Measurements from ENCODE around the gene RPP30. TPM values are rescaled to one million over a fixed set of nuclear protein-coding genes. Genes with fewer than 3 reads are reported as not detected.

The RPP30 gene
- total RNA-seq, 3 donors from 2014 or later: 31.8 to 48.7 (median 40.3) TPM

- Histone ChIP-seq H3K4me1 (no peaks in the 10 kb centered on the region), H3K27me3 (no peaks in the 10 kb centered on the region), H3K4me3 (no peak overlapping the region), H3K36me3 (no peaks in the 10 kb centered on the region), H3K27ac (no peak overlapping the region), H3K9me3 (no peaks in the 10 kb centered on the region)
- intact Hi-C loops (cut with DNase I; ENCODE audit: low total_unique reads): no loop called here
- no peak for DNase-seq (ENCODE audit: low spot score in 2 of 2)
- no peak for TF ChIP-seq POLR2AphosphoS5 (IDR thresholded peaks at IDR 0.05)
- no peak for TF ChIP-seq CTCF (IDR thresholded peaks at IDR 0.05)
- no peak for TF ChIP-seq POLR2A (IDR thresholded peaks at IDR 0.05)
These were observed 29.0 kb upstream of the RPP30 start for GRCh38 chr10:90842725-90843124.

DNA sequence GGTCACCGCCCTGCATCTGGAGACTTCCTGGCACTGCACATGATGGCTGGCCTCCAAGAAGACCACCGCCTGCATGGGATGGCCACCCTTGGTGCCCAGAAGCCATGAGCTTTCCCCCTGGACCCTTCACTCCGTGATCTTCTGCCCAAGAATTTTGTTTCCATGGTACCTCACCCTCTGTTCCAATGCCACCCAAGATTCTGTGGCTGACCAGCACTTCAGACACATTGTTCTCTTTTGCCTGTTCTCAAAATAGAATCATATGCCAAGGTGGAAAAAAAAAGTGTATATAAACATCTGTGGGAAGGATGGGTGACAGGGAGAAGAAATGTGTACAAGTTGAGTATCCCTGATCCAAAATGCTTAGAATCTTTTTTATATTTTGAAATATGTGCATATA lies 26.0 kb upstream of the RPP30 start:
- intact Hi-C loops (cut with DNase I; ENCODE audit: low total_unique reads): no loop called here
- Histone ChIP-seq H3K4me1 (no peaks in the 10 kb centered on the region), H3K4me3 (no peak overlapping the region), H3K36me3 (no peaks in the 10 kb centered on the region), H3K9me3 (peaks cover 5 to 10% of the 10 kb centered on the region in 2 donors), H3K27ac (no peak overlapping the region), H3K27me3 (no peaks in the 10 kb centered on the region)
- DNase-seq (ENCODE audit: low spot score in 2 of 2): no peak
- TF ChIP-seq CTCF (IDR thresholded peaks at IDR 0.05) (no peak), POLR2A (IDR thresholded peaks at IDR 0.05) (no peak), POLR2AphosphoS5 (IDR thresholded peaks at IDR 0.05) (no peak)

DNA sequence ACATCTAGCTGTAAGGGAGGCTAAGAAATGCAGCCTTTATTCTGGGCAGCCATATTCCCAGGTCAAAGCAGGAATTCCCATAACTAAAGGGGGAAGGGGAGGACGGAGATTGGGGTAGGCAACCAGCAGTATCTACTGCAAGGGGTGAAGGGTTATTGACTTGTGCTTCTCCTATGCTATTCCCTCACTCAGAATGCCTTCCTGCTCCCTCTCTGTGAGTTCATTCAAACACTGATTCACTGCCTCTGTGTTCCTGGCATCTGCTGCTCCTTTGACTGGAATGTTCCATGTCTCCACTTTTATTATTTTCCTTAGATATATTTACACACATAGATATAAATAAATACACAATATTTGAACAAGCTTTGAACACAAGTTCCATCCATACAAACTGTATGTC lies 25.0 kb upstream of the RPP30 start:
- no peak for DNase-seq (ENCODE audit: low spot score in 2 of 2)
- TF ChIP-seq POLR2AphosphoS5 (IDR thresholded peaks at IDR 0.05) (no peak), POLR2A (IDR thresholded peaks at IDR 0.05) (no peak), CTCF (IDR thresholded peaks at IDR 0.05) (no peak)
- H3K27ac ChIP-seq: no peak overlapping the region
- no peak overlapping the region for H3K4me3 ChIP-seq
- peaks cover 11 to 16% of the 10 kb centered on the region in 2 donors for H3K9me3 ChIP-seq
- H3K36me3 ChIP-seq: no peaks in the 10 kb centered on the region
- intact Hi-C loops (cut with DNase I; ENCODE audit: low total_unique reads): no loop called here
- no peaks in the 10 kb centered on the region for H3K27me3 ChIP-seq
- no peaks in the 10 kb centered on the region for H3K4me1 ChIP-seq

DNA sequence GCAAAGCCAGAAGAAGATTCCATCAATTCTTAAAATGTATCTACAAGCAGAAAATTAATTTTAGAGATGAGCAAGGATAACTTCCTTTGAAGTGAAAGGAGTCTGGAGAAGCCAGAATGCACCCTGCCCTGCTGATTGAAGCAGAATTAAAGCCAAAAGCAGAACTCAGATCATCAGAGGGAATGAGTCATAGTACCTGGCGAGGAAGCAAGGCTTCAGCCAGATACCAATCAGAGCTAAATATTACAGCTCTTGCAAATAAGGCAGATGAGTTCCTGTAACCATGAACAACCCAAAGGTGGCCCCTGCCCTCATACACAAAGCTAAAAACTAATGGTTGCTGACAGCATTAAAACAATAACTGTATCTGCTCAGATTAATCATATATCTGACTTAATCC lies 24.3 kb upstream of the RPP30 start:
- Histone ChIP-seq H3K4me1 (no peaks in the 10 kb centered on the region), H3K27ac (no peak overlapping the region), H3K27me3 (no peaks in the 10 kb centered on the region), H3K9me3 (peaks cover 11 to 16% of the 10 kb centered on the region in 2 donors), H3K36me3 (no peaks in the 10 kb centered on the region), H3K4me3 (no peak overlapping the region)
- intact Hi-C loops (cut with DNase I; ENCODE audit: low total_unique reads): no loop called here
- DNase-seq (ENCODE audit: low spot score in 2 of 2): peak in 1 of 2 donors; percentile 47
- TF ChIP-seq POLR2A (IDR thresholded peaks at IDR 0.05): no peak
- no peak for TF ChIP-seq CTCF (IDR thresholded peaks at IDR 0.05)
- TF ChIP-seq POLR2AphosphoS5 (IDR thresholded peaks at IDR 0.05): no peak

DNA sequence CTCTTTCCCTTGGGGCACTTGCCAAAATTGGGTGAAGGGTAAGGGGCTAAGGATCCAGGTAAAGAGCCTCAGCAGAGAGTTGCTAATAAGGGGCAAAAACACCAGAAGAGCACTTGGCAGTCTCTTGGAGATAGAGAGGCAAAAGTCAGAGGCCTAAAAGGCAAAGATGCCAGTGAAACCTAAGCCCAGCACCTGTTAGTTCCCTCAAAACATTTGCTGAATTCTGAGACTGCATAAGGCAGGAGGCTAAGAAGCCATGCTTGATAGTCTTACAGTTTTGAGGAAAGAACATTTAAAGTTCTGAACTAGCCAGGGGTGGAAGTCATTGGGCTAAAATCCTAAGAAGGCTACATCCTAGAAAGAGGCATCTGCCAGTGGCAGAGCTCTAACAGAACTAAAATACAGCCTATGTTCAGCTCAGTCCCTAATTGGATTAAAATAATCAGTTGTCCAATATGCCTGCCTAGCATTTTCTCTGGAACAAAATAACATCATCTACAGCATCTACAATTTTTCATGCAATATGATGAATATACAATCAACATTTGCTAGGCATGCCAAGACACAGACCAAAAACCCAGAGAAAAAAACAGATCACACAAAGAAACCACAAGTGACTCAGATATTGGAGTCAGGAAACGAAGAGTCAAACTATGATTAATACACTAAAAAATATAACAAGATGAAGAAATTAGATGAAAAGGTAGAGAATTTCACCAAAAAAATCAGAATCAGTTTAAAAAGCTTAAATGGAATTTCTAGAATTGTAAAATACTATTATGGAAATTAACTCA lies 21.6 kb upstream of the RPP30 start:
- DNase-seq (ENCODE audit: low spot score in 2 of 2): no peak
- no peaks in the 10 kb centered on the region for H3K36me3 ChIP-seq

More for the DNA sequence above, 21.6 kb upstream of the RPP30 start:
- intact Hi-C loops (cut with DNase I; ENCODE audit: low total_unique reads): no loop called here
- peaks cover 11 to 16% of the 10 kb centered on the region in 2 donors for H3K9me3 ChIP-seq
- H3K27me3 ChIP-seq: peaks cover 0 to 18% of the 10 kb centered on the region in 2 donors
- H3K27ac ChIP-seq: no peak overlapping the region
- H3K4me3 ChIP-seq: no peak overlapping the region
- no peaks in the 10 kb centered on the region for H3K4me1 ChIP-seq
- no peak for TF ChIP-seq CTCF (IDR thresholded peaks at IDR 0.05)
- no peak for TF ChIP-seq POLR2AphosphoS5 (IDR thresholded peaks at IDR 0.05)
- TF ChIP-seq POLR2A (IDR thresholded peaks at IDR 0.05): no peak
